RKO (cell line): ENCODE data around the gene RAB27B.
"Not testable (repeated sequence)": the region's sequence is repeated elsewhere in the genome, so short reads cannot be mapped to it uniquely, and the experiment has no call there.

ENCODE experiments used
- DNase-seq: peaks from one replicate; pipeline ENCODE4 v3.0.0-alpha.2; 2016; ENCODE audit warnings: low spot score

The RAB27B gene

GRCh38 chr18:54815086-54815485, 13.2 kb upstream of the RAB27B start:
- no peak for DNase-seq

- DNase-seq, result not testable (repeated sequence)
Measured at GRCh38 chr18:54820785-54821275, 7.4 kb upstream of the RAB27B start.

GRCh38 chr18:54822872-54823845, 5.1 kb upstream of the RAB27B start:
- DNase-seq, result no peak

GRCh38 chr18:54824761-54825160, 3.5 kb upstream of the RAB27B start:
- DNase-seq, result no peak

DNA sequence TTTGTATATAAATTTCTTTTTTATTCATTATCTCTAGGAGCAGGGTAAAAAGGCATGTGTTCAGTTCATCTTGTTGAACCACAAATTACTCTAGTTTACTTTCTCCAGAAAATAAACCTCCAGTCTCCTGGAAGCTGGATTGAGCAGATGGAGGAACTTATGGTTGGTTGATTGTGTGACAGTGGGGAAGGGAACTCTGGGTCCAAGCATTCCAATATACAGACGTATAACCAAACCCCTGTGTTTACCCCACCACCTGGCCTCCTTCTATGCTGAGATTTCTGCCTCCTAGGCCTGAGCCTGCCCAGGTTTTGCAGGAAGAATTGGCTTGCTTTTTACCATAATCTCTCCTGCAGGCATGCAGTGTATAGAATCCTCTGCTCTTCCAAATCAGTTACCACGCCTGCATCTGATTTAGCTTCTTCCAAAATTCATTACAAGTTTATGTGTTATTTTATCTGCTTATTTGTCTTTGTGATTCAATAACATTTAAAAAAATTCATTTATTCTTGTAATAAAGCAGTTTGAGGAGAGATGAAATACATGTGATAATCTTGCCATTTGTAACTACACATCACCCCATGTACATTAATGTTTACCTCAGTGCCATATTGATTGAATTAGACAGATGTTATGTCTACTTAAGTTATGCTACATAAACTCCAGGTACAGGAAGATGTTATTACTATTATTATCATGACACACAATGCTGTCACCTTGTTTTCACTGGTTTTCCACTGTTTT, 2.5 kb upstream of the RAB27B start:
- no peak for DNase-seq

DNA sequence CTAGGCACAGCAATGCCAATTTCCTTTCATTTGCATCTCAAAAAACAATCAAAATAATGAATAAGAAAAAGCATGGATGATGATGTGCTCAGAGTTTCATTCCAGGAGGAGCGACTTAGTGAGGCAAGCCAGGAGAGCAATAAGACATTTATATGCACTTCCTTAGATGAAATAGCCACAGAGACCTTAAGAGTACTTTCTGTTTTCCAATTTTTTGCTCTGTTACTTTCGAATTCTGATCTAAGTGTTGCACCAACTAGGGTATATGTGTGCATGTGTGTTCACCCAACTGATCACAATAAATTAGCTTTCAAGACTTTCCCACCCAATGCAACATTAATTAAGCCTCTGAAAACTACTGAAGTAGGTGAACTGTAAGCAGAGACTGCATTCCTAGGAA, 709 bp downstream of the RAB27B start:
- no peak for DNase-seq

- no peak for DNase-seq
Measured at GRCh38 chr18:54829856-54830255, 1.6 kb downstream of the RAB27B start.

DNA sequence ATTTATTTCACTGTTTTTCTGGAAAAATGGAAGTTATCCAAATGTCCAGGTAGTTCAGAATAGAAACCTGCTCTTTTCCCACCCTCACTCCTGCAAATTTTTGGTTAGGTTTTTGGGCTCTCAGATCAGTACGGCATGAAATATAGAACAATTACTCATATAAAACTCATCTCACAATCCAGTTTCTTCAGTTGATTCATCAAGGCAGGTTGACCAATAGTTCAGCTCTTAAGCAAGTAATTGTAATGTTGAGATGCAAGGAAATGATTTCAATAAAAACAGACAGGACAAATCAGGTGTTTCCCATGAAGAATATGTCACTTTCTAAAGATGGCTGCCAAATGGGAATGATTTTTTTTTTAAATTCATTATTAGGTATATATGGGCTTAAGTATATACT, 2.0 kb downstream of the RAB27B start:
- DNase-seq, result no peak

GRCh38 chr18:54830866-54831265, 2.6 kb downstream of the RAB27B start:
- no peak for DNase-seq

- no peak for DNase-seq
Measured at GRCh38 chr18:54835944-54836343, 7.7 kb downstream of the RAB27B start.

DNA sequence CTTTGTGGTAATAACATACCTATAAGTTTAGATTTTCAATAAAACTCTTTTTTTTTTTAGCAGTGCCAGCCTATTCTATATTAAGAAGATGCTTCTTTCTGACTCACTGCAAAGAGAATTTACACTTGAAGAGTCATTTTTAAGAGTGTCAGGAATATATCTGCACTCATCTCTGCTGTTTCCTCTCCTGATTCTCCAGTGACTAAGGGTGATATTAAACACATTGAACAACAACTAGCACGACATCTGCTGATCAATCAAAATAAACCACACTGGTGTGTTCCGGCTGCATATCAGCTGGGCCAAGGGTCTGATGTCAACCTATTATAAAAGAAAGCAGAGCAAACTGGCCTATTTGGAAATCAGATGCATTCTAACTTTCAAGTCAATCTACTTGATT, 15.0 kb downstream of the RAB27B start:
- DNase-seq, result no peak

- no peak for DNase-seq
Measured at GRCh38 chr18:54845787-54846186, 17.5 kb downstream of the RAB27B start.

GRCh38 chr18:54848121-54848520, 19.8 kb downstream of the RAB27B start:
- no peak for DNase-seq

DNA sequence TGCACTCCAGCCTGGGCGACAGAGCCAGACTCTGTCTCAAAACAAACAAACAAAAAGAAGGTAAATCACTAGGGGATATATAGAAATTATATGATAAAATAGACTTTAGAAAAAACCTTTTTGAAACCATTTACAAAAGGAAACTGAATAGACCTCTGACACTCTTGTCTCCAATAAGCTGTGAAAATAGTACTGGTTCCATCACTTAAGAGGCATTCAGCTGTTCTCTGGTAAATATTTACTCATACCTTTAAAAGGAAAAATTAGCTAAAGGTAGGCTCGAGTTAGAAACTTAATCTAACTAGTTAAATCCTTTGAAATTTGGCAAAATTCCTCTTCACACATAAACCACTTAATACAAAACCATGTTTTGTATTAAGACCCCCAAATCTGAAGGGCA, 21.4 kb downstream of the RAB27B start:
- DNase-seq, result no peak

DNA sequence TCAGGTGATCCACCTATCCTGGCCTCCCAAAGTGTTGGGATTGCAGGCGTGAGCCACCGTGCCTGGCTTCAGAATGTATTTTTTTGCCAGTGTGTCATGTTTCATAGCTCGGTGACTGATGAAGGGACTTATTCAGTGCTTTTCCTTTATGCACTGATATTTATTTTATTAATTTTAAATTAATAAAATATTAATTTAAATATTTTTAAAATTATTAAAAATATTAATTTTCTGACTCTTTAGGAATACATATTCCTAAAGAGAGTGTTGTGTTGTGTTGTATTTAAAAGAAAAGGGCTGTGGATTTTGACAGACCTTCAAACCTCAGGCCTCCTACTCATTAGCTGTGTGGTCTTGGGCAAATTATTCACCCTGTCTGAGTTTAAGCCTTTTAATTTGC, 22.3 kb downstream of the RAB27B start:
- no peak for DNase-seq

- DNase-seq, result no peak
Measured at GRCh38 chr18:54852780-54853675, 24.8 kb downstream of the RAB27B start.

DNA sequence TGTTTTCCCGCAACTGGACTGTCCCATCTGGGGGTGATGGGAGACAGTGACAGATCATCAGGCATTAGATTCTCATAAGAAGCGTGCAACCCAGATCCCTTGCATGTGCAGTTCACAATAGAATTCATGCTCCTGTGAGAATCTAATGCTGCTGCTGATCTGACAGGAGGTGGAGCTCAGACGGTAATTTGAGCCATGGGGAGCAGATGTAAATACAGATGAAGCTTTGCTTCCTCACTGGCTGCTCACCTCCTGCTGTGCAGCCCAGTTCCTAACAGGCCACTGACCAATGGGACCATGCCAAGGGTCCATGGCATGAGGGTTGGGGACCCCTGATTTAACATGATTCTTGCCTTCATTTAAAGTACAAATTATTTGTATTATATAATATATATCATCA, 26.8 kb downstream of the RAB27B start:
- DNase-seq, result not testable (repeated sequence)

- DNase-seq, result no peak
Measured at GRCh38 chr18:54856105-54856646, 27.9 kb downstream of the RAB27B start.

- DNase-seq, result no peak
Measured at GRCh38 chr18:54857499-54857898, 29.2 kb downstream of the RAB27B start.

- DNase-seq, result no peak
Measured at GRCh38 chr18:54859667-54860421, 31.6 kb downstream of the RAB27B start.

DNA sequence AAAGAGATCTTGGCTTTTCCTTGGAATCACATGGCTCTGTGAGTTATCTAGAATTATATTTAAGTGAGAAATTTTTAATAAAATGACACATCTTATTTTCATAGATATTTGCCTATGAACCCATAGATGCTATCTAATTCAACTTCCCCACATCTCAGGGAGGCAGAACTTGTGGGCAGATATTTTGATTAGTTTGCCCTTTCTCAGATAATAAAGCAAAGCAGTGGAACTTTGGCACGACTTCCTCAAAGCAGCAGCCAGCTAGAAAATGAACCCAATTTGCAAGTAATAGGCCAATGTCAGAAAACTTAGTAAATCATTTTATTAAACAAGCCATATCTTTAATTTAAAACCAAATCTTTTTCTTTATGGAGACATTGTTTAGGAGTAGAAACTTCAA, 32.7 kb downstream of the RAB27B start:
- DNase-seq, result no peak
